Activated CD8-positive, alpha-beta T cell treated with anti-CD3 and anti-CD28 coated beads for 36 hours (primary cell): ENCODE measurements around the gene UNC45A. TPM values are rescaled to one million over a fixed set of nuclear protein-coding genes. Genes with fewer than 3 reads are reported as not detected.
A peak's percentile ranks its signal among the peaks of the same experiment; 100 is the strongest.
"Not testable (repeated sequence)": the region's sequence is repeated elsewhere in the genome, so short reads cannot be mapped to it uniquely, and the experiment has no call there.

Source experiments
- ATAC-seq: fragments of 200-7000 bp; cut with Tn5 transposase; one replicate; pipeline ENCODE4 v1.10.0; 2021; ENCODE audit warnings: mild to moderate bottlenecking, moderate library complexity
- CTCF ChIA-PET: fragments of 350-600 bp; sonication (Branson Sonifier 250); formaldehyde crosslinking; loops from one replicate; lab custom pipeline; 2021; ENCODE audit warnings: antibody characterized with exemption; lab: Charles Lee
- POLR2A ChIA-PET: fragments of 350-600 bp; sonication (Branson Sonifier 250); formaldehyde crosslinking; loops from one replicate; lab custom pipeline; 2021; ENCODE audit warnings: antibody characterized with exemption; lab: Charles Lee
- DNase-seq: peaks from one replicate; pipeline ENCODE4 v3.0.0-alpha.2; 2020
- H3K27ac Mint-ChIP-seq: one replicate; pipeline ENCODE4 v1.8.0; 2021; ENCODE audit warnings: mild to moderate bottlenecking, mixed read lengths
- H3K27me3 Mint-ChIP-seq: one replicate; pipeline ENCODE4 v1.8.0; 2021; ENCODE audit warnings: mixed read lengths
- H3K36me3 Mint-ChIP-seq: one replicate; pipeline ENCODE4 v1.8.0; 2021; ENCODE audit warnings: low read depth, mixed read lengths
- H3K4me1 Mint-ChIP-seq: one replicate; pipeline ENCODE4 v1.8.0; 2021; ENCODE audit warnings: low read depth, mixed read lengths
- H3K4me3 Mint-ChIP-seq: one replicate; pipeline ENCODE4 v1.8.0; 2021; ENCODE audit warnings: mild to moderate bottlenecking, moderate library complexity, mixed read lengths
- H3K9me3 Mint-ChIP-seq: one replicate; pipeline ENCODE4 v1.8.0; 2021; ENCODE audit warnings: mixed read lengths
- intact Hi-C: fragments of 100-400 bp; cut with micrococcal nuclease; formaldehyde crosslinking; loops from one replicate; pipeline ENCODE4 v1.10.0; 2022
- total RNA-seq, 2 experiments: library from RNA; stranded (reverse); gene quantifications; one replicate each; pipeline ENCODE4 v1.2.3, GENCODE V29; 2021
- TF ChIP-seq, protein P1 (sequence below): fragments of 200-600 bp; IDR thresholded peaks from one replicate; pipeline ENCODE4 v1.8.0; 2022; ENCODE audit warnings: antibody characterized with exemption, mild to moderate bottlenecking

UNC45A gene
- total RNA-seq, 2 experiments from 2014 or later = 65.0 to 66.8 TPM

DNA sequence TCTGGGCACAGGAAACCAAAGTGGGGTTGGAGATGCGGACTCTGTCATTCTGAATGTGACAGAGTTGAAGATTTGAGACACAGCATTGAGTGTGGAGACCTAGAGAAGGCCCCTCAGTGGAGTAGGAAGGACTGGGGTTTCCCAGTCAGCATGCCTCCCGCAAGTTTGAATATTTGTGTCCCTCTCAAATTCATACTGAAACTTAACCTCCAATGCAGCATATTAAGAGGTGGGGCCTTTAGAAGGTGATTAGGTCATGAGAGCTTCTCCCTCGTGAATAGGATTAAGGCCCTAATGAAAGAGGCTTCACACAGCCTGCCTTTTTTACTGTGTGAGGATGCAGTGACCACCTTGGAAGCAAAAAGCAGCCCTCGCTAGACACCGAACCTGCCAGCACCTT, 10.7 kb upstream of the UNC45A start:
- H3K4me3 Mint-ChIP-seq = no peak overlapping the region
- peak overlapping the region; percentile 49 for H3K27ac Mint-ChIP-seq
- DNase-seq (peak; percentile 28), ATAC-seq (peak; percentile 65)
- H3K27me3 Mint-ChIP-seq = no peaks in the 10 kb centered on the region
- H3K4me1 Mint-ChIP-seq = peaks cover 23% of the 10 kb centered on the region
- TF ChIP-seq, protein P1, sequence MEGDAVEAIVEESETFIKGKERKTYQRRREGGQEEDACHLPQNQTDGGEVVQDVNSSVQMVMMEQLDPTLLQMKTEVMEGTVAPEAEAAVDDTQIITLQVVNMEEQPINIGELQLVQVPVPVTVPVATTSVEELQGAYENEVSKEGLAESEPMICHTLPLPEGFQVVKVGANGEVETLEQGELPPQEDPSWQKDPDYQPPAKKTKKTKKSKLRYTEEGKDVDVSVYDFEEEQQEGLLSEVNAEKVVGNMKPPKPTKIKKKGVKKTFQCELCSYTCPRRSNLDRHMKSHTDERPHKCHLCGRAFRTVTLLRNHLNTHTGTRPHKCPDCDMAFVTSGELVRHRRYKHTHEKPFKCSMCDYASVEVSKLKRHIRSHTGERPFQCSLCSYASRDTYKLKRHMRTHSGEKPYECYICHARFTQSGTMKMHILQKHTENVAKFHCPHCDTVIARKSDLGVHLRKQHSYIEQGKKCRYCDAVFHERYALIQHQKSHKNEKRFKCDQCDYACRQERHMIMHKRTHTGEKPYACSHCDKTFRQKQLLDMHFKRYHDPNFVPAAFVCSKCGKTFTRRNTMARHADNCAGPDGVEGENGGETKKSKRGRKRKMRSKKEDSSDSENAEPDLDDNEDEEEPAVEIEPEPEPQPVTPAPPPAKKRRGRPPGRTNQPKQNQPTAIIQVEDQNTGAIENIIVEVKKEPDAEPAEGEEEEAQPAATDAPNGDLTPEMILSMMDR = no peak
- ChIA-PET CTCF (interaction anchor here (2.8 to 6.1 kb wide), 2 partner anchors 8 to 11 kb away, joined by 9 to 47 read pairs; partner anchors contain the start of genes HDDC3 and UNC45A), POLR2A (no interaction called here)
- H3K9me3 Mint-ChIP-seq = no peaks in the 10 kb centered on the region
- intact Hi-C loops = no loop called here
- H3K36me3 Mint-ChIP-seq = peaks cover 18% of the 10 kb centered on the region

DNA sequence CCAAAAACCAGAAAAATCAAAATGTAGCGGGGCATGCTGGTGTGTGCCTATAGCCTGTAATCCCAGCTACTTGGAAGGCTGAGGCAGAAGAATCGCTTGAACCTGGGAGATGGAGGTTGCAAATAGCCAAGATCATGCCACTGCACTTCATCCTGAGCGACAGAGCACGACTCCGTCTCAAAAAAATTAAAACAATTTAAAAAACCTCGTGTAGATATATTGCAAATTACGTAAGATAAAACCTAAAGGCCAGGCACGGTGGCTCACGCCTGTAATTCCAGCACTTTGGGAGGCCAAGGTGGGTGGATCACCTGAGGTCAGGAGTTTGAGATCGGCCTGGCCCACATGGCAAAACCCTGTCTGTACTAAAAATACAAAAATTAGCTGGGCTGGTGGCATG, 8.3 kb upstream of the UNC45A start:
- H3K4me3 Mint-ChIP-seq, H3K27ac Mint-ChIP-seq, H3K27me3 Mint-ChIP-seq, intact Hi-C loops, ATAC-seq, H3K36me3 Mint-ChIP-seq, H3K9me3 Mint-ChIP-seq, DNase-seq: not testable (repeated sequence)
- peaks cover 28% of the 10 kb centered on the region for H3K4me1 Mint-ChIP-seq
- CTCF ChIA-PET = interaction anchor here (2.8 kb wide), 1 partner anchor 8 kb away, joined by 9 read pairs; the partner anchor contains the start of gene UNC45A
- POLR2A ChIA-PET = interaction anchor here (0.7 kb wide), 1 partner anchor 574 kb away, joined by 3 read pairs; no protein-coding TSS in a partner anchor

DNA sequence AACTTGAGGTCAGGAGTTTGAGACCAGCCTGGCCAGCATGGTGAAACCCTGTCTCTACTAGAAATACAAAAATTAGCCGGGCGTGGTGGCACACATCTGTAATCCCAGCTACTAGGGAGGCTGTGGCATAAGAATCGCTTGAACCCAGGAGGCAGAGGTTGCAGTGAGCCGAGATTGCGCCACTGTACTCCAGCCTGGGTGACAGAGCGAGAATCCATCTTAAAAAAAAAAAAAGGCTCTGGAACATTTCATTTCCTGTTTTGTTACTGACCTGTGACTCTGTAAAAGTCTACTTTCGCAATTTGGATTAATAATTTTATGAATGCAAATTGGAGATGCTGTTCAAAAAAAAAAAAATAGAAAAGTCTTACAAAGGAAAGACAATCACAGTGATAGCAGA, 7.0 kb upstream of the UNC45A start:
- H3K9me3 Mint-ChIP-seq, DNase-seq, H3K27me3 Mint-ChIP-seq, ATAC-seq, intact Hi-C loops, CTCF ChIA-PET, H3K27ac Mint-ChIP-seq: not testable (repeated sequence)
- Mint-ChIP-seq H3K4me3 (peak overlapping the region; percentile 28), H3K4me1 (peaks cover 23% of the 10 kb centered on the region), H3K36me3 (peaks cover 10% of the 10 kb centered on the region)
- POLR2A ChIA-PET = interaction anchor here (1.8 to 9.1 kb wide), 2 partner anchors 10 to 27 kb away, joined by 7 to 133 read pairs; partner anchors contain the start of gene MAN2A2

DNA sequence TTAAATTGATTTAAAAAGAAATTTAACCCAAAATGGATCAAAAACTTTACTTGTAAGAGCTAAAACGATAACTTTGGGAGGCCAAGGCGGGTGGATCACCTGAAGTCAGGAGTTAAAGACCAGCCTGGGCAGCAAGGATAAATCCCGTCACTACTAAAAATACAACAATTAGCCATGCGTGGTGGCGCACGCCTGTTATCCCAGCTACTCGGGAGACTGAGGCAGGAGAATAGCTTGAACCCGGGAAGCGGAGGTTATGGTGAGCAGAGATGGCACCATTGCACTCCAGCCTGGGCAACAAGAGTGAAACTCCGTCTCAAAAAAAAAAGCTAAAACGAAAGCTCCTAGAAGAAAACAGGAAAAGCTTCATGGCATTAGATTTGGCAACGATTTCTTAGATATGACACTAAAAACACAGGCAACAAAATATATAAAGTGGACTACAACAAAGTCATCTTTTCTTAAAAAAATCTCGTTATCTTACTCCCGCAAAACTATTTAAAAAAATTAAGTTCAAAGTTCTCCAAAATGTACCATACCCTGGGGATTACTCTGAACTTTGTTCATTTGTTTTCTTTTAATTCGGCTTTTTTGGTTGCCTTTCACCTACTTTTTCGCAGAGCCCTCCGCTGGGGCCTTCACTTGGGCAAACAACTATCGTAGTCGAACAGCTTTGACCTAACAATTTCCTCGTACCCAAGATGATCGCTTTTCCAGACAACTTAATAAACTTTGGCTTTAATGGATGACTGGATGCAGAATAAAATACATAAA, 5.7 kb upstream of the UNC45A start:
- CTCF ChIA-PET = interaction anchor here (0.7 to 11.3 kb wide), 6 partner anchors 13 to 696 kb away, joined by 3 to 255 read pairs (median 47); partner anchors contain the start of genes MAN2A2 and RCCD1
- intact Hi-C loops = no loop called here
- Mint-ChIP-seq H3K36me3 (peaks cover 8% of the 10 kb centered on the region), H3K27me3 (no peaks in the 10 kb centered on the region), H3K4me1 (peaks cover 27% of the 10 kb centered on the region), H3K27ac (peak overlapping the region; percentile 99), H3K4me3 (peak overlapping the region; percentile 99), H3K9me3 (no peaks in the 10 kb centered on the region)
- POLR2A ChIA-PET = interaction anchor here (0.7 to 9.1 kb wide), 5 partner anchors 11 to 28 kb away, joined by 3 to 133 read pairs (median 4); partner anchors contain the start of genes MAN2A2 and RCCD1
- no peak for DNase-seq
- TF ChIP-seq, protein P1 = no peak
- no peak for ATAC-seq

DNA sequence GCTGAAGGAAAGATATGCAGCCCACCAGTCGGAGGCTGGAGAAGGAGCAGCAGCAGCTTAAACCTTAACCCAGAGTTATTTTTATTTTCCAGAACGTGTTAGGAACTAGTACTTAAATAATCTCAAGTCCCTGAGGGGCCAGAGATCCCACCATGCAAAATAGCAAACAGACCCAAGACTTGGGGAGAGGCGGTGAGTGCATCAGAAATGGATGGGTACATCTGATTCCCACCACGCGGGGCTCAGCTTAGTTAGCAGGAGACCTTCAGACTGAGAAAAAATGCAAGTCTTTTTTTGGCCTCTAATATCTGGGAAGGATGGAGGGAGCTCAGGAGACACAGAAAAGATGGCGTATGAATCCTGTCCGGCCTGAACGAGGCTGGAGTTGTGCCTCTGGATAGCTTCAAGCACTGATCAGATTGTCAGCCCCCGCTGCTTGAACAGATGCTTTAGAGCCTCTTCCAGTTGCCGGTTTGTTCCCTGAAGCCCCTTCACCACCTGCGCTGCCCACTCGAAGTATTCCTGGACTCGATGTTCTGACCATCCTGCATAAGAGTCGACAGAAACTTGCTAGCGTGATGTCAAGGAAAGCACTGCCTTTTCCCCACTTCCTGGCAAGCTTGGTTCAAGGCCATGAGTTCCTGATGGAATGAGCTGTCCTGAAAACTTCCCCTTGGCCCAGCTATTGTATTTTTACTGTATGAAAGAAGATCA, 4.1 kb upstream of the UNC45A start:
- Mint-ChIP-seq H3K4me1 (peaks cover 26% of the 10 kb centered on the region), H3K27me3 (no peaks in the 10 kb centered on the region), H3K27ac (peak overlapping the region; percentile 99), H3K36me3 (peaks cover 8% of the 10 kb centered on the region), H3K9me3 (no peaks in the 10 kb centered on the region), H3K4me3 (peak overlapping the region; percentile 99)
- ChIA-PET CTCF (interaction anchor here (0.6 to 11.3 kb wide), 21 partner anchors 8 to 699 kb away, joined by 3 to 255 read pairs (median 8); partner anchors contain the start of genes BLM, MAN2A2, RCCD1 and VPS33B), POLR2A (interaction anchor here (0.6 to 9.1 kb wide), 14 partner anchors 8 to 391 kb away, joined by 3 to 133 read pairs (median 3); partner anchors contain the start of genes BLM, FES, MAN2A2 and RCCD1)
- DNase-seq = peak; percentile 20
- intact Hi-C loops = no loop called here
- ATAC-seq = no peak
- TF ChIP-seq, protein P1 = no peak
